ENCODE results near the gene SACM1L. TPM values are rescaled to one million over a fixed set of nuclear protein-coding genes. Genes with fewer than 3 reads are reported as not detected.

SACM1L gene
- total and polyA plus RNA-seq, 2 experiments from 2014 or later, result 28.1 to 61.6 TPM

- no peak overlapping the region for H3K27ac ChIP-seq
- H3K36me3 ChIP-seq (replicated peaks; ENCODE audit: insufficient read depth, low read depth), result no peaks in the 10 kb centered on the region
- no peaks in the 10 kb centered on the region for H3K4me1 ChIP-seq (ENCODE audit: insufficient read depth)
- H3K4me2 ChIP-seq, result no peak overlapping the region
- TF ChIP-seq EZH2phosphoT487 (IDR thresholded peaks at IDR 0.05; ENCODE audit: low read depth, severe bottlenecking, unreplicated experiment), result no peak
- TF ChIP-seq CTCF (IDR thresholded peaks at IDR 0.05; ENCODE audit: poor library complexity), result no peak
- TF ChIP-seq EZH2 (IDR thresholded peaks at IDR 0.05; ENCODE audit: borderline replicate concordance), result no peak
- H4K20me1 ChIP-seq (ENCODE audit: insufficient read depth, poor library complexity, severe bottlenecking), result peaks cover 6% of the 10 kb centered on the region
- H3K27me3 ChIP-seq, result no peaks in the 10 kb centered on the region
- no peak for DNase-seq (ENCODE audit: low spot score)
- H3K4me3 ChIP-seq, result no peak overlapping the region
- peaks cover 15% of the 10 kb centered on the region for H3K79me2 ChIP-seq
- no peak overlapping the region for H2AFZ ChIP-seq
- H3K9me3 ChIP-seq (ENCODE audit: low read depth), result no peaks in the 10 kb centered on the region
- H3K9me2 ChIP-seq (replicated peaks; ENCODE audit: insufficient read depth), result no peaks in the 10 kb centered on the region
- 50% methylated on average over 2 of the region's 2 CpGs for WGBS (ENCODE audit: low lambda C conversion rate, missing lambda C conversion rate)
Measured at GRCh38 chr3:45729614-45730013, 40.4 kb downstream of the SACM1L start.

GRCh38 chr3:45730409-45731154 is 41.4 kb downstream of the SACM1L start:
- H3K36me3 ChIP-seq (replicated peaks; ENCODE audit: insufficient read depth, low read depth), result no peaks in the 10 kb centered on the region
- no peak overlapping the region for H3K27ac ChIP-seq
- no peak overlapping the region for H3K4me3 ChIP-seq
- 82% methylated on average over 4 of the region's 4 CpGs for WGBS (ENCODE audit: low lambda C conversion rate, missing lambda C conversion rate)
- no peak overlapping the region for H3K4me2 ChIP-seq
- H3K4me1 ChIP-seq (ENCODE audit: insufficient read depth), result no peaks in the 10 kb centered on the region
- H2AFZ ChIP-seq, result no peak overlapping the region
- peaks cover 15% of the 10 kb centered on the region for H3K79me2 ChIP-seq
- DNase-seq (ENCODE audit: low spot score), result no peak
- no peaks in the 10 kb centered on the region for H3K27me3 ChIP-seq
- peaks cover 6% of the 10 kb centered on the region for H4K20me1 ChIP-seq (ENCODE audit: insufficient read depth, poor library complexity, severe bottlenecking)
- H3K9me2 ChIP-seq (replicated peaks; ENCODE audit: insufficient read depth), result no peaks in the 10 kb centered on the region
- H3K9me3 ChIP-seq (ENCODE audit: low read depth), result no peaks in the 10 kb centered on the region
- no peak for TF ChIP-seq EZH2 (IDR thresholded peaks at IDR 0.05; ENCODE audit: borderline replicate concordance)
- no peak for TF ChIP-seq EZH2phosphoT487 (IDR thresholded peaks at IDR 0.05; ENCODE audit: low read depth, severe bottlenecking, unreplicated experiment)

GRCh38 chr3:45736707-45737106 is 47.5 kb downstream of the SACM1L start:
- Histone ChIP-seq H3K9me3 (ENCODE audit: low read depth) (no peaks in the 10 kb centered on the region), H3K4me3 (no peak overlapping the region), H3K36me3 (replicated peaks; ENCODE audit: insufficient read depth, low read depth) (peaks cover 6% of the 10 kb centered on the region), H3K27me3 (no peaks in the 10 kb centered on the region), H3K27ac (no peak overlapping the region), H3K4me2 (no peak overlapping the region), H2AFZ (no peak overlapping the region), H3K9me2 (replicated peaks; ENCODE audit: insufficient read depth) (no peaks in the 10 kb centered on the region), H3K79me2 (no peaks in the 10 kb centered on the region), H4K20me1 (ENCODE audit: insufficient read depth, poor library complexity, severe bottlenecking) (no peaks in the 10 kb centered on the region), H3K4me1 (ENCODE audit: insufficient read depth) (no peaks in the 10 kb centered on the region)
- DNase-seq (ENCODE audit: low spot score), result no peak
- TF ChIP-seq CTCF (IDR thresholded peaks at IDR 0.05; ENCODE audit: poor library complexity) (no peak), EZH2 (IDR thresholded peaks at IDR 0.05; ENCODE audit: borderline replicate concordance) (no peak), EZH2phosphoT487 (IDR thresholded peaks at IDR 0.05; ENCODE audit: low read depth, severe bottlenecking, unreplicated experiment) (no peak)

- H2AFZ ChIP-seq, result no peak overlapping the region
- peaks cover 6% of the 10 kb centered on the region for H3K36me3 ChIP-seq (replicated peaks; ENCODE audit: insufficient read depth, low read depth)
- H3K4me3 ChIP-seq, result no peak overlapping the region
- no peak overlapping the region for H3K27ac ChIP-seq
- no peak for DNase-seq (ENCODE audit: low spot score)
- no peaks in the 10 kb centered on the region for H3K4me1 ChIP-seq (ENCODE audit: insufficient read depth)
- no peaks in the 10 kb centered on the region for H3K9me3 ChIP-seq (ENCODE audit: low read depth)
- H3K79me2 ChIP-seq, result no peaks in the 10 kb centered on the region
- WGBS (ENCODE audit: low lambda C conversion rate, missing lambda C conversion rate), result 96% methylated on average over 2 of the region's 2 CpGs
- H3K4me2 ChIP-seq, result no peak overlapping the region
- no peaks in the 10 kb centered on the region for H3K9me2 ChIP-seq (replicated peaks; ENCODE audit: insufficient read depth)
- TF ChIP-seq EZH2phosphoT487 (IDR thresholded peaks at IDR 0.05; ENCODE audit: low read depth, severe bottlenecking, unreplicated experiment), result no peak
- no peaks in the 10 kb centered on the region for H4K20me1 ChIP-seq (ENCODE audit: insufficient read depth, poor library complexity, severe bottlenecking)
- H3K27me3 ChIP-seq, result no peaks in the 10 kb centered on the region
Measured at GRCh38 chr3:45737234-45737633, 48.0 kb downstream of the SACM1L start.
